CD4-positive, alpha-beta T cell (primary cell): ENCODE results near the gene TENM4. TPM values are rescaled to one million over a fixed set of nuclear protein-coding genes. Genes with fewer than 3 reads are reported as not detected.

ENCODE experiments used
- ATAC-seq: fragments of 200-7000 bp; cut with Tn5 transposase; one replicate; pipeline ENCODE4 v1.10.0; 2022; ENCODE audit warnings: mild to moderate bottlenecking; ENCODE audit not compliant: poor library complexity
- CTCF ChIA-PET: fragments of 350-600 bp; sonication (Branson Sonifier 250); formaldehyde crosslinking; loops from one replicate; lab custom pipeline; 2021; ENCODE audit warnings: antibody characterized with exemption, inconsistent platforms; lab: Charles Lee
- POLR2A ChIA-PET: fragments of 350-600 bp; sonication (Branson Sonifier 250); formaldehyde crosslinking; loops from one replicate; lab custom pipeline; 2021; ENCODE audit warnings: antibody characterized with exemption, inconsistent platforms; lab: Charles Lee
- DNase-seq, 14 experiments: peaks; one replicate each; pipeline ENCODE4 v3.0.0-alpha.2; 2013 to 2020; ENCODE audit warnings: mixed read lengths in 2 of 14
- H3K27ac ChIP-seq, 2 donors: one replicate each; pipeline versions ENCODE4 v1.5.1 to v1.7.0; 2013; ENCODE audit warnings: low read length in 2 of 2, low read depth in 1 of 2, mild to moderate bottlenecking in 1 of 2
- H3K27me3 ChIP-seq, 2 experiments: 1 replicate in 1 of 2; 2 replicates in 1 of 2; pipeline versions ENCODE4 v1.6.1 to v1.7.0; 2013; ENCODE audit warnings: low read length in 2 of 2, control low read depth in 1 of 2, mild to moderate bottlenecking in 1 of 2, moderate library complexity in 1 of 2; ENCODE audit not compliant: insufficient read depth in 2 of 2, control insufficient read depth in 1 of 2
- H3K36me3 ChIP-seq: one replicate; pipeline ENCODE4 v1.6.1; 2013; ENCODE audit warnings: low read length, control low read depth; ENCODE audit not compliant: insufficient read depth
- H3K4me1 ChIP-seq: one replicate; pipeline ENCODE4 v1.6.1; 2013; ENCODE audit warnings: low read length, control low read depth; ENCODE audit not compliant: insufficient read depth
- H3K4me3 ChIP-seq: one replicate; pipeline ENCODE4 v1.5.1; 2013; ENCODE audit warnings: mild to moderate bottlenecking, low read length, moderate library complexity
- H3K9me3 ChIP-seq, 2 experiments: 1 replicate in 1 of 2; 2 replicates in 1 of 2; pipeline versions ENCODE4 v1.6.1 to v1.7.0; 2013; ENCODE audit warnings: low read length in 2 of 2, mild to moderate bottlenecking in 2 of 2, control low read depth in 1 of 2, moderate library complexity in 1 of 2; ENCODE audit not compliant: control insufficient read depth in 1 of 2, insufficient read depth in 1 of 2
- H3K27ac Mint-ChIP-seq: one replicate; pipeline ENCODE4 v1.8.0; 2020; ENCODE audit warnings: mixed read lengths
- H3K27me3 Mint-ChIP-seq: one replicate; pipeline ENCODE4 v1.8.0; 2021; ENCODE audit warnings: mixed read lengths
- H3K36me3 Mint-ChIP-seq: one replicate; pipeline ENCODE4 v1.8.0; 2021; ENCODE audit warnings: low read depth, mixed read lengths
- H3K4me1 Mint-ChIP-seq: one replicate; pipeline ENCODE4 v1.8.0; 2021; ENCODE audit warnings: low read depth, mixed read lengths
- H3K4me3 Mint-ChIP-seq: one replicate; pipeline ENCODE4 v1.8.0; 2020; ENCODE audit warnings: mild to moderate bottlenecking, mixed read lengths
- H3K9me3 Mint-ChIP-seq: one replicate; pipeline ENCODE4 v1.8.0; 2020; ENCODE audit warnings: mixed read lengths
- CTCF ChIP-seq: fragments of 200-600 bp; IDR thresholded peaks from one replicate; pipeline ENCODE4 v1.8.0; 2022; ENCODE audit warnings: antibody characterized with exemption, mild to moderate bottlenecking
- intact Hi-C, 2 experiments: fragments of 100-400 bp; cut with DNase I in 1 of 2; cut with micrococcal nuclease in 1 of 2; formaldehyde crosslinking; loops; one replicate each; pipeline versions ENCODE4 v1.15.1 to v1.9.0; 2023 to 2025; cut with DNase I, micrococcal nuclease
- total RNA-seq, 174 experiments: library from RNA in 2 of 174; stranded (reverse) in 2 of 174; gene quantifications; one replicate each; pipeline ENCODE4 v1.2.3 and lab custom pipeline; 2021 to 2026

Gene TENM4
- total RNA-seq, 2 experiments from 2014 or later, result 0.22 to 0.31 TPM

- H3K27ac Mint-ChIP-seq, result no peak overlapping the region
- no peaks in the 10 kb centered on the region for H3K36me3 ChIP-seq
- TF ChIP-seq CTCF, result no peak
- ChIA-PET CTCF (no interaction called here), POLR2A (no interaction called here)
- peaks cover 15% of the 10 kb centered on the region for H3K27me3 Mint-ChIP-seq
- no peaks in the 10 kb centered on the region for H3K4me1 Mint-ChIP-seq
- ATAC-seq (no peak), DNase-seq (no peak)
- H3K36me3 Mint-ChIP-seq, result no peaks in the 10 kb centered on the region
- no peak overlapping the region for H3K4me3 ChIP-seq
- no peak overlapping the region for H3K4me3 Mint-ChIP-seq
- no peaks in the 10 kb centered on the region for H3K9me3 Mint-ChIP-seq
- intact Hi-C loops, result no loop called here
- no peaks in the 10 kb centered on the region for H3K9me3 ChIP-seq
- no peaks in the 10 kb centered on the region for H3K27me3 ChIP-seq
- no peaks in the 10 kb centered on the region for H3K4me1 ChIP-seq
- no peak overlapping the region for H3K27ac ChIP-seq
These were observed 21.1 kb upstream of the TENM4 start for GRCh38 chr11:79461666-79462645.

- intact Hi-C loops, result no loop called here
- Mint-ChIP-seq H3K27me3 (peaks cover 15% of the 10 kb centered on the region), H3K36me3 (no peaks in the 10 kb centered on the region), H3K9me3 (no peaks in the 10 kb centered on the region), H3K4me1 (no peaks in the 10 kb centered on the region), H3K27ac (no peak overlapping the region), H3K4me3 (no peak overlapping the region)
- ATAC-seq (no peak), DNase-seq (no peak)
- no peak for TF ChIP-seq CTCF
- ChIA-PET CTCF (no interaction called here), POLR2A (no interaction called here)
- H3K27ac ChIP-seq, result no peak overlapping the region
- no peaks in the 10 kb centered on the region for H3K36me3 ChIP-seq
- H3K27me3 ChIP-seq, result no peaks in the 10 kb centered on the region
- H3K4me3 ChIP-seq, result no peak overlapping the region
- no peaks in the 10 kb centered on the region for H3K4me1 ChIP-seq
- no peaks in the 10 kb centered on the region for H3K9me3 ChIP-seq
These were observed 20.3 kb upstream of the TENM4 start for GRCh38 chr11:79461144-79461543.

DNA sequence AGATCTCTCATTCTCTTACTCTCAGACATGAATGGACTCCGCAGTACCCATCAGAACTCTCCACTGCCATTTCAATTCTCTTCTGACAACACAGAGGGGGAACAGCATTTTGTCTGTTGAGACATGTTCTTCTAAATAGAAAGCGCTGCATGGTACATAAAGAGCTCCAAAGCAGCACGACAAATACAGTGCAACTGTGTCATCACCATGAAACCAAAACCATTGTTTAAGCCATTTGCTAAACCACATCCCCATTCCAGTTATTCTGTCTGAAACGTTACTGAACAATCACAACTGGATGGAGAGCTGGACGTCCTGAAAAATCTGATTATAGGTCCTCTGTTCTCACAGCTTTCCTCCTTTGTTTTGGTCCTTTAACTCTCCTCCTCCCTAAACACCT, 17.9 kb upstream of the TENM4 start:
- H3K4me1 ChIP-seq, result no peaks in the 10 kb centered on the region
- intact Hi-C loops, result no loop called here
- H3K4me3 ChIP-seq, result no peak overlapping the region
- no peaks in the 10 kb centered on the region for H3K36me3 Mint-ChIP-seq
- no peaks in the 10 kb centered on the region for H3K4me1 Mint-ChIP-seq
- ChIA-PET CTCF (no interaction called here), POLR2A (no interaction called here)
- H3K27me3 ChIP-seq, result no peaks in the 10 kb centered on the region
- H3K4me3 Mint-ChIP-seq, result no peak overlapping the region
- H3K9me3 ChIP-seq, result no peaks in the 10 kb centered on the region
- no peak for TF ChIP-seq CTCF
- no peaks in the 10 kb centered on the region for H3K36me3 ChIP-seq
- H3K9me3 Mint-ChIP-seq, result no peaks in the 10 kb centered on the region
- no peak overlapping the region for H3K27ac Mint-ChIP-seq
- DNase-seq (no peak), ATAC-seq (no peak)
- no peak overlapping the region for H3K27ac ChIP-seq
- peaks cover 15% of the 10 kb centered on the region for H3K27me3 Mint-ChIP-seq
